ENCODE data around the gene AVEN.

DNA sequence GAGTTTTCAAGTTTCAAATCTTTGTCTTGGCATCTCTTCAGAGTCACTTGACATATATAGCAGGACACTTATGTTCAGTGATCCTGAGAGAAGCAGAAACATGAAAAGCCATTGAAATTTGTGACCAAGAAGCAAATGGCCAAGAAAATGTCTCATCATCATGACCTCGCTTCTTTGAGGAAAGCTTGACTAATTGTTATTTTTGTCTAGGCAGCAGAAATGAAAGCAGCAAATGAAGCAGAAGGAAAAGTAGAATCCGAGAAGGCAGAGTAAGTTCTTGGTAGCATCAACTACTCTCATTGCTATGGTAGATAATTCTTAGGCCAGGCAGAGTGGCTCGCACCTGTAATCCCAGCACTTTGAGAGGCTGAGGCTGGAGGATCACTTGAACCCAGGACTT, 198.4 kb downstream of the AVEN start:
- TF ChIP-seq GATA2 (IDR thresholded peaks at IDR 0.05; ENCODE audit: low read depth, low read length) (no peak), GATA3 (IDR thresholded peaks at IDR 0.05; ENCODE audit: low read depth, low read length) (no peak)
